Lower lobe of right lung (tissue), 2 donors: Measurements from ENCODE around the gene RNF32. TPM values are rescaled to one million over a fixed set of nuclear protein-coding genes. Genes with fewer than 3 reads are reported as not detected.

Source experiments
- ATAC-seq, 2 donors: fragments of 200-7000 bp; cut with Tn5 transposase; one replicate each; pipeline ENCODE4 v1.9.1; 2020 to 2022; ENCODE audit warnings: mild to moderate bottlenecking in 2 of 2, moderate library complexity in 2 of 2
- DNase-seq: peaks from one replicate; pipeline ENCODE4 v3.0.0-alpha.2; 2020
- H3K27ac ChIP-seq: fragments of 200-600 bp; one replicate; pipeline ENCODE4 v1.8.0; 2022
- H3K27me3 ChIP-seq: fragments of 200-600 bp; one replicate; pipeline ENCODE4 v1.8.0; 2022; ENCODE audit warnings: low read depth
- H3K36me3 ChIP-seq: fragments of 200-600 bp; one replicate; pipeline ENCODE4 v1.8.0; 2022; ENCODE audit warnings: mild to moderate bottlenecking
- H3K4me1 ChIP-seq: fragments of 200-600 bp; one replicate; pipeline ENCODE4 v1.8.0; 2022
- H3K4me3 ChIP-seq: fragments of 200-600 bp; one replicate; pipeline ENCODE4 v1.8.0; 2022; ENCODE audit warnings: mild to moderate bottlenecking
- H3K9me3 ChIP-seq: fragments of 200-600 bp; one replicate; pipeline ENCODE4 v1.8.0; 2022
- intact Hi-C: fragments of 100-400 bp; cut with DNase I; formaldehyde crosslinking; loops from one replicate; pipeline ENCODE4 v1.11.0; 2022
- total RNA-seq: library from RNA; stranded (reverse); fragmentation: NEBNext Ultra II Directional; extraction: Animal tissue kit (Norgen Biotek cat#: 25700); gene quantifications from one replicate; pipeline ENCODE4 v1.2.1, GENCODE V29; 2021
- TF ChIP-seq, protein P1 (sequence below): fragments of 200-600 bp; IDR thresholded peaks from one replicate; pipeline ENCODE4 v1.8.0; 2022; ENCODE audit warnings: antibody characterized with exemption, mild to moderate bottlenecking
- donor health status: DM: no; HTN: yes; CAD: no; lungs with severe emphysema.

RNF32 gene
- total RNA-seq, 1 donor from 2014 or later, result 3.0 TPM

DNA sequence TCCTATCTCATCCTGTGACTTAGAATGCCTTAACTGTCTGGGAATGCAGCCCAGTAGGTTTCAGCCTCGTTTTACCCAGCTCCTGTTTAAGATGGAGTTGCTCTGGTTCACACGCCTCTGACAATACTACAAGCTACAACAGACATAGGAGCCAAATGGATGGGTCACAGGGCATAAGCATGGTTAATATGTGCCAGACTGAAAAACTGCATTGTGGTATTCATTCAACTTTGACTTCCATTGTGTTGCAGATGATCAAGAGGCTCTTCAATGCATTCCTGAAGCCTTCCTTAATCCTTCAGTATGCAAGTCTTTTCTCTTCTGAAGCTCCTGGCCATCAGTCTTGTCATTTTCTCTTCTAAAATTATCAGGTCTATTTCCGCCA is 20.3 kb upstream of the RNF32 start:
- intact Hi-C loops, result no loop called here
- H3K27ac ChIP-seq, result no peak overlapping the region
- DNase-seq, result no peak
- TF ChIP-seq, protein P1, sequence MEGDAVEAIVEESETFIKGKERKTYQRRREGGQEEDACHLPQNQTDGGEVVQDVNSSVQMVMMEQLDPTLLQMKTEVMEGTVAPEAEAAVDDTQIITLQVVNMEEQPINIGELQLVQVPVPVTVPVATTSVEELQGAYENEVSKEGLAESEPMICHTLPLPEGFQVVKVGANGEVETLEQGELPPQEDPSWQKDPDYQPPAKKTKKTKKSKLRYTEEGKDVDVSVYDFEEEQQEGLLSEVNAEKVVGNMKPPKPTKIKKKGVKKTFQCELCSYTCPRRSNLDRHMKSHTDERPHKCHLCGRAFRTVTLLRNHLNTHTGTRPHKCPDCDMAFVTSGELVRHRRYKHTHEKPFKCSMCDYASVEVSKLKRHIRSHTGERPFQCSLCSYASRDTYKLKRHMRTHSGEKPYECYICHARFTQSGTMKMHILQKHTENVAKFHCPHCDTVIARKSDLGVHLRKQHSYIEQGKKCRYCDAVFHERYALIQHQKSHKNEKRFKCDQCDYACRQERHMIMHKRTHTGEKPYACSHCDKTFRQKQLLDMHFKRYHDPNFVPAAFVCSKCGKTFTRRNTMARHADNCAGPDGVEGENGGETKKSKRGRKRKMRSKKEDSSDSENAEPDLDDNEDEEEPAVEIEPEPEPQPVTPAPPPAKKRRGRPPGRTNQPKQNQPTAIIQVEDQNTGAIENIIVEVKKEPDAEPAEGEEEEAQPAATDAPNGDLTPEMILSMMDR, result no peak
- peaks cover 5% of the 10 kb centered on the region for H3K27me3 ChIP-seq
- H3K4me1 ChIP-seq, result no peaks in the 10 kb centered on the region
- no peak overlapping the region for H3K4me3 ChIP-seq
- no peaks in the 10 kb centered on the region for H3K9me3 ChIP-seq
- no peaks in the 10 kb centered on the region for H3K36me3 ChIP-seq
- no peak for ATAC-seq

DNA sequence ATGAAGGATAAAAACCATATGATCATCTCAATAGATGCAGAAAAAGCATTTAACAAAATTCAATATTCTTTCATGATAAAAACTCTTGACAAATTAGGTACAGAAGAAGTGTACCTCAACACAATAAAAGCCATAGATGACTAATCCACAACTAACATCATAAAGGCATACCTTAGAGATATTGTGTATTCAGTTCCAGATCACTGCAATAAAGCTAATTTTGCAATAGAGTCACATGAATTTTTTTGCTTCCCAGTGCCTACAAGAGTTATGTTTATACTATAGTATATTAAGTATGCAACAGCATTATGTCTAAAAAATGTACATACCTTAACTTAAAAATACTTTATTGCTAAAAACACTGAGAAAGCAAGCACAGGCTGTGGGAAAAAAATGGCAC is 18.9 kb upstream of the RNF32 start:
- H3K36me3 ChIP-seq, result no peaks in the 10 kb centered on the region
- no peak for ATAC-seq
- no peak overlapping the region for H3K27ac ChIP-seq
- intact Hi-C loops, result no loop called here
- H3K4me1 ChIP-seq, result no peaks in the 10 kb centered on the region
- TF ChIP-seq, protein P1, result no peak
- H3K4me3 ChIP-seq, result no peak overlapping the region
- H3K9me3 ChIP-seq, result no peaks in the 10 kb centered on the region
- H3K27me3 ChIP-seq, result peaks cover 5% of the 10 kb centered on the region
- DNase-seq, result no peak

GRCh38 chr7:156625580-156625979 is 15.0 kb upstream of the RNF32 start:
- H3K36me3 ChIP-seq, result no peaks in the 10 kb centered on the region
- ATAC-seq, result no peak
- H3K4me1 ChIP-seq, result no peaks in the 10 kb centered on the region
- peak overlapping the region; percentile 37 for H3K27ac ChIP-seq
- TF ChIP-seq, protein P1, result no peak
- H3K9me3 ChIP-seq, result peaks cover 12% of the 10 kb centered on the region
- H3K27me3 ChIP-seq, result no peaks in the 10 kb centered on the region
- no peak for DNase-seq
- intact Hi-C loops, result no loop called here
- H3K4me3 ChIP-seq, result no peak overlapping the region

- H3K27ac ChIP-seq, result peak overlapping the region; percentile 37
- H3K9me3 ChIP-seq, result peaks cover 12% of the 10 kb centered on the region
- intact Hi-C loops, result no loop called here
- H3K36me3 ChIP-seq, result no peaks in the 10 kb centered on the region
- TF ChIP-seq, protein P1, result no peak
- H3K4me1 ChIP-seq, result no peaks in the 10 kb centered on the region
- ATAC-seq (peak; percentile 92 to 98), DNase-seq (no peak)
- no peak overlapping the region for H3K4me3 ChIP-seq
- H3K27me3 ChIP-seq, result no peaks in the 10 kb centered on the region
Measured at GRCh38 chr7:156626220-156626895, 14.2 kb upstream of the RNF32 start.

DNA sequence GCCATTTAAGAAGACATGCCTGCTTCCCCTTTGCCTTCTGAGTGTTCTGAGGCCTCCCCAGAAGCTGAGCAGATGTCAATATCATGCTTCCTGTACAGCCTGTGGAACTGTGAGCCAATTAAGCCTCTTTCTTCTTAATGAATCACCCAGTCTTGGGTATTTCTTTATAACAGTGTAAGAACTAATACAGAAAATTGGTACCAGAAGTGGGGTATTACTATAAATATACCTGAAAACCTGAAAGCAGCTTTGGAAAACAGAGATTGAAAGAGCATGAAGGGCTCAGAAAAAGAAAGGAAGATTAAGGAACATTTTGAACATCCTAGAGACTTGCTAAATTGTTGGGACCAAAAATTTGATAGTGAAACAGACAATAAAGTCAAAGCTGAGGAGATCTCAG is 12.0 kb upstream of the RNF32 start:
- no peak for DNase-seq

More for the DNA sequence above, 12.0 kb upstream of the RNF32 start:
- no peak for ATAC-seq
- Histone ChIP-seq H3K4me1 (no peaks in the 10 kb centered on the region), H3K4me3 (no peak overlapping the region), H3K9me3 (peaks cover 12% of the 10 kb centered on the region), H3K36me3 (no peaks in the 10 kb centered on the region), H3K27ac (no peak overlapping the region), H3K27me3 (no peaks in the 10 kb centered on the region)
- TF ChIP-seq, protein P1, result no peak
- intact Hi-C loops, result no loop called here
